ENCODE data around the gene NKD2.

- TF ChIP-seq CTCF (IDR thresholded peaks at IDR 0.05; ENCODE audit: low read depth, low read length) (no peak), POLR2A (IDR thresholded peaks at IDR 0.05; ENCODE audit: extremely low read depth, insufficient read length) (no peak), MAX (IDR thresholded peaks at IDR 0.05; ENCODE audit: low read depth, low read length) (no peak), MYC (IDR thresholded peaks at IDR 0.05; ENCODE audit: low read depth, low read length) (no peak)
Measured at GRCh38 chr5:1052076-1052475, 43.5 kb downstream of the NKD2 start.

Data from NB4 (cell line).